ENCODE measurements around the gene NOP16. TPM values are rescaled to one million over a fixed set of nuclear protein-coding genes. Genes with fewer than 3 reads are reported as not detected.
"Not testable (repeated sequence)": the region's sequence is repeated elsewhere in the genome, so short reads cannot be mapped to it uniquely, and the experiment has no call there.

NOP16 gene
- total RNA-seq, 2 experiments from 2014 or later, result 42.1 to 43.1 TPM

DNA sequence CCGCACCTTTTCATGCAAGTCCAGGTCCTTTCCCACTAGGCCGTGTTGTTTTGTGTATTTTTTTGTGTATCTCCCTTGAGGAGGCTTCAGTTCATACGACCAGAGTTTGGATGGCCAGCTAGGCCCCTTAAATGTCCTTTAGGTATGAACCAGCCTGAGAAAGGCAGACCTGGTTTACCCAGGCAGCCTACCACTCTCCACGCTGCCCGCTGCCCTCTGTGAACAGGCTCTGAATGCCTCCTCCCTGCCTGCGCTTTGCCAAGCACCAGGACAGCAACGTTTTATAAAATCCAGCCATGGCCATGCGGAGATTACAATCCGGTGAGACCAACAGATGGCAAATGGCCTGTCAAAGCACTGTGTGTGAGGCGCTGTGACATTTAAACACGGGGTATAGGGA is 28.6 kb upstream of the NOP16 start:
- CTCF ChIA-PET, result interaction anchor here (0.5 to 3.6 kb wide), 15 partner anchors 10 to 592 kb away, joined by 3 to 21 read pairs (median 4); partner anchors contain the start of gene FAF2
- Mint-ChIP-seq H3K36me3 (ENCODE audit: low read depth) (no peaks in the 10 kb centered on the region), H3K4me1 (ENCODE audit: low read depth) (peaks cover 34% of the 10 kb centered on the region), H3K4me3 (peak overlapping the region; percentile 52), H3K27me3 (ENCODE audit: low read depth) (no peaks in the 10 kb centered on the region), H3K9me3 (peaks cover 3% of the 10 kb centered on the region), H3K27ac (no peak overlapping the region)
- DNase-seq, result no peak
- intact Hi-C loops (cut with micrococcal nuclease), result loop anchor here (1.0 to 2.0 kb wide), 7 partner anchors 28 to 230 kb away; partner anchors contain the start of genes FAF2 and TSPAN17

DNA sequence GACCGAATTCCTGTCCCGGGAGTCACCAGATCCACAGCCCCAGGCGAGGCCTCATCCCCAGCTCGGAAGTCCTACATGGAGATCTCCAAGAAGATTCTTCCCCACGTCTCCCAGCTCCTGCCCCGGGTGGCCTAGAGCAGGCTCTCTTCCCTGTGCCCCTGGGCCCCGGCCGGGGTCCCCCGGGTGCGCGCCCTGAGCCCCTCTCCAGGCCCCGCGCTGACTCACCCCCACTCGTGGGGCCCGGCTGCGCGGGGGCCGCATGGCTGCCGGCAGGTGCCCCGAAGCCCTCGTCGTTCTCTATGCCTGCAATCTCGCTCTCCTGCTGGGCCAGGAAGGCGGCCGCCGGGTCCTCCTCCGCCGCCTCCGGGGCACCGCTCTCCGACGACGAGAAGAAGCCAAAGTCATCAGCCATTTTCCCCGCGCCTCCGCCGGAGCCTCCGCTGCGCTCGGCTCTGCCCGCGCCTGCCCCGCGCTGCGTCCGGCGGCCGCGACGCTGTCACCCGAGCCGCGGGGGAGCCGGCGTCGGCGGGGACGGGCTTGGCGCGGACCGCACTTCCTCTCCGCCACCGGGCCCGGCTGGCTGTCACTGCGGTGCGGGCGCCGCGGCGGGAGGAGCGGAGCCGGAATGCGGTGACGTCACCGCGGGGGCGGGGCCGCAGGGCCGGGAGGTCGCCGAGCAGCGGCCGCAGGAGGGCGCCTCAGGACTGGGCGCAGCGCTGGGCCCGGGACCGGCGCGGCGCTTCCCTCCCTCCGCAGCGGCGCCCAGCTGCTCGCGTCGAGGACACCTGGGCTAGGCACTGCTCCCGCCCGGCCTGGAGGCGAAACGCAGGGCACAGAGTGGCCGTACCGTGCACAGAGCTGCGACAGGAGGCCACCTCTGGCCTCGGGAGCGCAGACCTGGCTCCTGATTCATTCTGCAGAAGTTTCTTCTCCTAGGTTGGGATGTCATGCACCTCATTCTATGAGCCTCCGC is 27.8 kb upstream of the NOP16 start, which contains the start of gene CLTB:
TSS of gene CLTB (minus strand) at position 588 of the 973 bp plus-strand sequence. CDS start at position 412, 176 bp downstream.
- intact Hi-C loops (cut with micrococcal nuclease), result loop anchor here (1.0 to 2.0 kb wide), 9 partner anchors 27 to 231 kb away; partner anchors contain the start of genes FAF2, KIAA1191 and TSPAN17
- Mint-ChIP-seq H3K27ac (peak within 1 kb of the TSS; percentile 74), H3K36me3 (ENCODE audit: low read depth) (no peaks in the 10 kb centered on the region), H3K27me3 (ENCODE audit: low read depth) (no peaks in the 10 kb centered on the region), H3K4me1 (ENCODE audit: low read depth) (peaks cover 38% of the 10 kb centered on the region), H3K9me3 (peaks cover 2% of the 10 kb centered on the region), H3K4me3 (peak within 1 kb of the TSS; percentile 74)
- DNase-seq, result peak; percentile 90
- CTCF ChIA-PET, result interaction anchor here (0.5 to 3.6 kb wide), 22 partner anchors 9 to 591 kb away, joined by 3 to 21 read pairs (median 3); partner anchors contain the start of gene FAF2

DNA sequence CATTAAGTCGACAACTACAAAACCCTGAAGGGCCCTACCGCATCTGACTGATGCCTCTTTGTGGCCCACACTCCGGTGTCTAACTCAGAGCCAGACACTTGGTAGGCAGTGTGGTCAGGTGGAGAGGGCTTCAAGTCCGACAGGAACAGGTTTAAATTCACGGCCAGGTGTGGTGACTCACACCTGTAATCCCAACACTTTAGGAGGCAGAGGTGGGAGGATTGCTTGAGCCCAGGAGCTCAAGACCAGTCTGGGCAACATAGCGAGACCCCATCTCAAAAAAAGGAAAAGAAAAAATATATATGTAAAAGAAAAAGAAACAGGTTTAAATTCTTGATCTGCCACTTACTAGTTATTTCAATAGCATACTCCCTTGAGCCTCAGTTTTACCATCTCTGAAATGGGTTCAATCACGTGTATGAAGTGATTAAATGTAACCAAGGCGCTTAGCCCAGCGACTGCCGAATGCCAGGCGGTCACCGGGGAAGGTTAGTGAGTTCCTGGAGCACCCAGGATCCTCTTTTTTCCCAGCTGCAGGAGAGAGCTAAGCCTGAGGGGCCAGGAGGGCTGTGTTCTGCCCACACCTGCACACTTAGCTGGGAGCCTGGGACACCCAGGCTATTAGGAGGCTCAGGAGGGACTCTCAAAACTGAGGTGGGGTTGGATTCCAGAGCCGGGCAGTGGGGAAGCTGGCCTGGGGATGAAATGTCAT is 27.0 kb upstream of the NOP16 start:
- no peak for DNase-seq
- intact Hi-C loops (cut with micrococcal nuclease), result loop anchor here (2.0 kb wide), 2 partner anchors 55 to 203 kb away; partner anchors contain the start of gene KIAA1191
- CTCF ChIA-PET, result interaction anchor here (0.7 to 3.6 kb wide), 9 partner anchors 27 to 182 kb away, joined by 3 to 21 read pairs (median 3); partner anchors contain the start of gene FAF2
- H3K27ac Mint-ChIP-seq, result peak overlapping the region; percentile 74
- peak overlapping the region; percentile 74 for H3K4me3 Mint-ChIP-seq
- peaks cover 43% of the 10 kb centered on the region for H3K4me1 Mint-ChIP-seq (ENCODE audit: low read depth)
- no peaks in the 10 kb centered on the region for H3K27me3 Mint-ChIP-seq (ENCODE audit: low read depth)
- no peaks in the 10 kb centered on the region for H3K9me3 Mint-ChIP-seq
- no peaks in the 10 kb centered on the region for H3K36me3 Mint-ChIP-seq (ENCODE audit: low read depth)

DNA sequence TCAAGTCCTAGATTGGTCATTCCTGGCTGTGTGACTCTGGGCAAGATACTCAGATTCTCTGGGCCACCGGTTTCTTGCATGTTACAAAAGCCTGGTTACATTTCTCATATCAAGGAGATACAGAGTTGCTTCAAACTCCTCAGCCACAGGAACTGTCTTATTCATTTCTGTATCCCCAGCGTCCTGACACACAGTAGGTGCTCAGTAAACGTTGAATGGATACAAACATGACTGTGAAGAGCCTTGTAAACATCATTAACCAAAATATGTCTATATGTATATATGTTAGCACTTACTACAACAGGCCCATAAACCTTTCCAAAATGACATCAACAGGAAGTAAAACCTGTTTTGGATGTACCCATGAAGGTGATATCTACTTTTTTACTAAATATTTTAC is 26.3 kb upstream of the NOP16 start:
- Mint-ChIP-seq H3K4me1 (ENCODE audit: low read depth) (peaks cover 43% of the 10 kb centered on the region), H3K27me3 (ENCODE audit: low read depth) (no peaks in the 10 kb centered on the region), H3K36me3 (ENCODE audit: low read depth) (no peaks in the 10 kb centered on the region), H3K4me3 (peak overlapping the region; percentile 60), H3K9me3 (no peaks in the 10 kb centered on the region), H3K27ac (no peak overlapping the region)
- DNase-seq, result no peak
- CTCF ChIA-PET, result no interaction called here
- intact Hi-C loops (cut with micrococcal nuclease), result loop anchor here (2.0 kb wide), 2 partner anchors 54 to 204 kb away; partner anchors contain the start of gene KIAA1191

DNA sequence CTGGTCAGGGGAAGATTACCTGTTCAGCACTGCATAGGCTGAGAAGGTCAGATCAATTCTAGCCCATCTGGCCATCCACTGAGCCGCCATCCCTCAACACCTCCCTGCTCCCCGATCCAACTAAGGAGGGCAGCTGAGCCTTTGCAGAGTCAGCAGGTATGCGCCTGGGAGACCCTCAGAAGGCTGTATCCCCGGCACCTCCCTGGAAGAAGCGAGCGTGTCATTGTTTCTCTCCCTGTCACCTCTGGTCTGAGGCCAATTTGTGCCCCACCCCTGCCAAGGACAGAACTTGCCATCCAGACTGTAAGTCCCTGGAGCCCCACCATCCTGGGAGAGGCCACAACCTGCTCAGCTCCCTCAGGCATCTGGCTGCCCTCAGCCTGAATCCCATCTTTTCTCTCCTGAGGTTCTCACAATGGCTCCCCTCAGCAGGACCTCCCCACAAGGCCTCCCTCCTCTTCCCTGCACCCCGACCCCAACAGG is 25.4 kb upstream of the NOP16 start:
- Mint-ChIP-seq H3K4me3 (no peak overlapping the region), H3K4me1 (ENCODE audit: low read depth) (peaks cover 43% of the 10 kb centered on the region)

DNA sequence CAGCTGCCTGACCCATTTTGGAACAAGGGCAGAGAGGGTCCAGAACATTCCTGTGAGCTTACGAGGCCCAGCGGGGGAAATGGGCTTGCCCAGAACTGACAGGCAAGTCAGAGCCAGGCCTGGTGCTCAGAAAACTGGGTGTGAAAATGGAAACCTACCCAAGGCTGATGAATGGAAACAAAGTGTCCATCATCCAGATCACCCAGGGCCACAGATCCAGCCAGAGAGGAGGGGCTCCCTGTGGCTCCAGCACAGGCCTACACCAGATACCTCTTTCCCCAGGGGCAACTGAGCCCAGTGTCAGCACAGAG is 24.8 kb upstream of the NOP16 start:
- H3K4me1 Mint-ChIP-seq (ENCODE audit: low read depth), result peaks cover 43% of the 10 kb centered on the region
- H3K27me3 Mint-ChIP-seq (ENCODE audit: low read depth), result no peaks in the 10 kb centered on the region
- intact Hi-C loops (cut with micrococcal nuclease), result no loop called here
- CTCF ChIA-PET, result interaction anchor here (1.4 kb wide), 1 partner anchor 122 kb away, joined by 3 read pairs; no protein-coding TSS in a partner anchor
- DNase-seq, result no peak
- no peaks in the 10 kb centered on the region for H3K36me3 Mint-ChIP-seq (ENCODE audit: low read depth)
- H3K4me3 Mint-ChIP-seq, result no peak overlapping the region
- H3K9me3 Mint-ChIP-seq, result no peaks in the 10 kb centered on the region
- no peak overlapping the region for H3K27ac Mint-ChIP-seq

More for the DNA sequence above, 25.4 kb upstream of the NOP16 start:
- DNase-seq, result no peak
- H3K9me3 Mint-ChIP-seq, result no peaks in the 10 kb centered on the region
- CTCF ChIA-PET, result interaction anchor here (1.4 kb wide), 1 partner anchor 122 kb away, joined by 3 read pairs; no protein-coding TSS in a partner anchor
- H3K27ac Mint-ChIP-seq, result no peak overlapping the region
- intact Hi-C loops (cut with micrococcal nuclease), result loop anchor here (2.0 kb wide), 2 partner anchors 53 to 205 kb away; partner anchors contain the start of gene KIAA1191
- no peaks in the 10 kb centered on the region for H3K27me3 Mint-ChIP-seq (ENCODE audit: low read depth)
- no peaks in the 10 kb centered on the region for H3K36me3 Mint-ChIP-seq (ENCODE audit: low read depth)

DNA sequence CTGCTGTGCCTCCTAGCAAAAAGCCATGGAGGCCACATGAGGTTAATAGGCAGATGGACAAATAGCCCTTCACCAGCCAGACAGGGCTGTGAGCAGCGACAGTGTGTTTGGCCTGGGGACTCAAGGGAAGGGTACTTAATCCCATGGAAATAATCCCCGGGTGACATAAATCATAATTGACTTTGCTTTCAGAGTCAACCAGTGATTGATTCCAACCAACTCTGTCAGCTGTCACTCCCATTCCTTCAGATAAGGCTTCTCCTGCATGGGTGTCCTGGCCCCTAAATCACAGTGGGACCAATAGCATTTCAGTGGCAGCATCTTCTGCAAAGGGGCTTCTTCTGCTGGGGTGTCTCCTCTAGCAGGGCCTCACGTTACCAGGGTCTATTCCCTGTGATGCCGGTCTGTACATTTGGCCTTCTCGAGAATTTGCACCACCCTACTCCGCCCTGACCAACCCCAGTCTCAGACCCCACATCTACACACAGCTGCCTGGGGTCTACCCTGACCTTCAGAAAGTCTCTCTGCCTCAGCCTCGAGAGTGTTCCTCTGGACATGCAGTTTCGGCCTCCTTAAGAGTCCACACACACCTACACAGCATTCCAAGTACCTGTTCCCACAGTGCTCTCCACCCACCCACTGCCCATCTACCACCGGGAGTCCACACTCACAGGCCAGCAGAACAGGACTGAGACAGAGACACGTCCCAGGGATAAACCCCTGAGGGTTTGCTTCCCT is 24.3 kb upstream of the NOP16 start:
- Mint-ChIP-seq H3K27me3 (ENCODE audit: low read depth) (no peaks in the 10 kb centered on the region), H3K36me3 (ENCODE audit: low read depth) (peaks cover 3% of the 10 kb centered on the region), H3K4me3 (no peak overlapping the region), H3K9me3 (no peaks in the 10 kb centered on the region), H3K4me1 (ENCODE audit: low read depth) (peaks cover 43% of the 10 kb centered on the region), H3K27ac (no peak overlapping the region)
- CTCF ChIA-PET, result interaction anchor here (1.4 kb wide), 1 partner anchor 123 kb away, joined by 3 read pairs; no protein-coding TSS in a partner anchor
- no peak for DNase-seq
- intact Hi-C loops (cut with micrococcal nuclease), result no loop called here

DNA sequence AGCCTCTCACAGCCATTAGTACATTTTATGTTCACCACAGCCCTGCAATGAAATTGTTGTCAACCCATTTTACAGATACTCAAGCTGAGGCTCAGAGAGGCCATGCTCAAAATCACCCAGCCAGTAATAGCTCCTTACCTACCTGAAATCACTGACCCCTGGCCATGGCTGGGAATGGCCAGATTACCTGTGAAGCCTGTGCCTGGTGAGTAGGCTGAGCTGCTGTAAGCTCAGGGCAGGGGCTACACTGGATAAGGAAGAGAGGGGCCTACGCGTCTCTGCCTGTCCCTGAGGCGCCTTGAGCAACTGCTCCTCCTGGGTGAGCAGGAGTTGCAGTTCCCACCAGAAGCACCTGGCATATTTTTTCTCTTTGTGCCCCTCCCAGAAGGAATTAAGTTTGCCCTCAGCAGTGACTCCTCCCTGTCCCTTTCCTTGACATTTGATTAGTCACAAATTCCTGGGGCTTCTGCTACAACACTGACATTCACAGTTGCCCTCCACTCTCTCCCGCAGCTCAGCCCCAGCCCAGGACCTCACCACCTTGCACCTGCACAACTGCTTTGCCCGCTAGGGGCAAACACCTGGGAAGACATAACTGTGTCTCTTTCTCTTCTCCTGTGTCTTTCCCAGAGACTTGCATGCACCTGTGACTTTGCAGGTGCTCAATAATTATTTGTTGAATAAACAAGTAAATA is 22.2 kb upstream of the NOP16 start:
- DNase-seq, result no peak
- CTCF ChIA-PET, result no interaction called here
- intact Hi-C loops (cut with micrococcal nuclease), result no loop called here
- H3K36me3 Mint-ChIP-seq (ENCODE audit: low read depth), result peaks cover 9% of the 10 kb centered on the region
- H3K9me3 Mint-ChIP-seq, result no peaks in the 10 kb centered on the region
- H3K4me1 Mint-ChIP-seq (ENCODE audit: low read depth), result peaks cover 35% of the 10 kb centered on the region
- H3K27ac Mint-ChIP-seq, result no peak overlapping the region
- no peak overlapping the region for H3K4me3 Mint-ChIP-seq
- H3K27me3 Mint-ChIP-seq (ENCODE audit: low read depth), result no peaks in the 10 kb centered on the region

DNA sequence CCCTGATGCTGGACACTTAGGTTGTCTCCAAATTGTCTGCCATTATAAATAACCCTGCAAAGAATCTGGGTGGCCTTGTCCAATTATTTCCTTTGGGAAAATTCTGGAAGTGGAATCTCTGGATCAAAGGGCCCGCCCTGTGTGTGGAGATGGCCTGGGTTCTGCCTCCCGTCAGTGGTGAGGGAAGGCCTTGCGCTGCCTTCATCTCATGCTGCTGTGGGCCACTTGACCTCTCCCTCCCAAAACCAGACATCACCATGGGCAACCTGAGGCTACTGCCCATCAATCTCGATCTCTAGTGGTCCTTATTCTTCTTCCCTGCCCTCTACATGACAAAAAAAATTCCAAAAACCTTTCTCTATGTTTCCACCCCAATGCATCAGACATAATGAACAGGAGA is 21.4 kb upstream of the NOP16 start:
- Mint-ChIP-seq H3K4me3 (no peak overlapping the region), H3K27me3 (ENCODE audit: low read depth) (no peaks in the 10 kb centered on the region), H3K36me3 (ENCODE audit: low read depth) (peaks cover 9% of the 10 kb centered on the region), H3K27ac (no peak overlapping the region), H3K4me1 (ENCODE audit: low read depth) (peaks cover 26% of the 10 kb centered on the region), H3K9me3 (no peaks in the 10 kb centered on the region)
- CTCF ChIA-PET, result no interaction called here
- intact Hi-C loops (cut with micrococcal nuclease), result no loop called here
- DNase-seq, result no peak

DNA sequence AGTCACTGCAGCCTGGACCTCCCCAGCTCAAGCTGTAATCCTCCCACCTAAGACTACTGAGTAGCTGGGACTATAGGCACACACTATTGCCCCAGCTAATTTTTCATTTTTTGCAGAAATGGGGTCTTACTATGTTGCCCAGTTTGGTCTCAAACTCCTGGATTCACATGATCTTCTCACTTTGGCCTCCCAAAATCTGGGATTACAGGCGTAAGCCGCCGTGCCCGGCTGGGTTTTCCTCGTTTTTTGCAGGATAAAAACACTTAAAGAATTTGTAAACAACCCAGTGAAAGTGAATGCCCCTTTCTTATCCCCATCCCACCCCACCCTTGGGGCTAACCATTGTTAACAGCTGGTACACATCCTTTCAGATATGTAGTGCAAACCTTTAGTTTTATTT is 20.2 kb upstream of the NOP16 start:
- CTCF ChIA-PET, result no interaction called here

DNA sequence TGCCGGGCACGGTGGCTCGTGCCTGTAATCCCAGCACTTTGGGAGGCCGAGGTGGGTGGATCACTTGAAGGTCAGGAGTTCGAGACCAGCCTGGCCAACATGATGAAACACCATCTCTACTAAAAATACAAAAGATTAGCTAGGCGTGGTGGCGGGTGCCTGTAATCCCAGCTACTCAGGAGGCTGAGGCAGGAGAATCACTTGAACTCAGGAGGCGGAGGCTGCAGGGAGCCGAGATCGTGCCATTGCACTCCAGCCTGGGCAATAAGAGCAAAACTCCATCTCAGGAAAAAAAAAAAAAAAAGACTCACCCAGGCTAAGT is 19.8 kb upstream of the NOP16 start:
- peaks cover 14% of the 10 kb centered on the region for H3K4me1 Mint-ChIP-seq (ENCODE audit: low read depth)
- H3K36me3 Mint-ChIP-seq (ENCODE audit: low read depth); H3K27ac Mint-ChIP-seq; DNase-seq; intact Hi-C loops (cut with micrococcal nuclease); H3K27me3 Mint-ChIP-seq (ENCODE audit: low read depth); CTCF ChIA-PET; H3K4me3 Mint-ChIP-seq; H3K9me3 Mint-ChIP-seq: not testable (repeated sequence)

More for the DNA sequence above, 20.2 kb upstream of the NOP16 start:
- H3K36me3 Mint-ChIP-seq (ENCODE audit: low read depth), result peaks cover 9% of the 10 kb centered on the region
- intact Hi-C loops (cut with micrococcal nuclease), result no loop called here
- peaks cover 15% of the 10 kb centered on the region for H3K4me1 Mint-ChIP-seq (ENCODE audit: low read depth)
- no peaks in the 10 kb centered on the region for H3K9me3 Mint-ChIP-seq
- DNase-seq, result no peak
- no peaks in the 10 kb centered on the region for H3K27me3 Mint-ChIP-seq (ENCODE audit: low read depth)
- H3K27ac Mint-ChIP-seq, result no peak overlapping the region
- no peak overlapping the region for H3K4me3 Mint-ChIP-seq
